CD4-positive, alpha-beta T cell treated with Interleukin-15 for 4 hours (primary cell): ENCODE data around the gene ZHX3.

Experiments
- DNase-seq: peaks from one replicate; pipeline ENCODE4 v3.0.0-alpha.2; 2020; ENCODE audit warnings: low spot score

ZHX3 gene, protein sequence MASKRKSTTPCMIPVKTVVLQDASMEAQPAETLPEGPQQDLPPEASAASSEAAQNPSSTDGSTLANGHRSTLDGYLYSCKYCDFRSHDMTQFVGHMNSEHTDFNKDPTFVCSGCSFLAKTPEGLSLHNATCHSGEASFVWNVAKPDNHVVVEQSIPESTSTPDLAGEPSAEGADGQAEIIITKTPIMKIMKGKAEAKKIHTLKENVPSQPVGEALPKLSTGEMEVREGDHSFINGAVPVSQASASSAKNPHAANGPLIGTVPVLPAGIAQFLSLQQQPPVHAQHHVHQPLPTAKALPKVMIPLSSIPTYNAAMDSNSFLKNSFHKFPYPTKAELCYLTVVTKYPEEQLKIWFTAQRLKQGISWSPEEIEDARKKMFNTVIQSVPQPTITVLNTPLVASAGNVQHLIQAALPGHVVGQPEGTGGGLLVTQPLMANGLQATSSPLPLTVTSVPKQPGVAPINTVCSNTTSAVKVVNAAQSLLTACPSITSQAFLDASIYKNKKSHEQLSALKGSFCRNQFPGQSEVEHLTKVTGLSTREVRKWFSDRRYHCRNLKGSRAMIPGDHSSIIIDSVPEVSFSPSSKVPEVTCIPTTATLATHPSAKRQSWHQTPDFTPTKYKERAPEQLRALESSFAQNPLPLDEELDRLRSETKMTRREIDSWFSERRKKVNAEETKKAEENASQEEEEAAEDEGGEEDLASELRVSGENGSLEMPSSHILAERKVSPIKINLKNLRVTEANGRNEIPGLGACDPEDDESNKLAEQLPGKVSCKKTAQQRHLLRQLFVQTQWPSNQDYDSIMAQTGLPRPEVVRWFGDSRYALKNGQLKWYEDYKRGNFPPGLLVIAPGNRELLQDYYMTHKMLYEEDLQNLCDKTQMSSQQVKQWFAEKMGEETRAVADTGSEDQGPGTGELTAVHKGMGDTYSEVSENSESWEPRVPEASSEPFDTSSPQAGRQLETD

DNA sequence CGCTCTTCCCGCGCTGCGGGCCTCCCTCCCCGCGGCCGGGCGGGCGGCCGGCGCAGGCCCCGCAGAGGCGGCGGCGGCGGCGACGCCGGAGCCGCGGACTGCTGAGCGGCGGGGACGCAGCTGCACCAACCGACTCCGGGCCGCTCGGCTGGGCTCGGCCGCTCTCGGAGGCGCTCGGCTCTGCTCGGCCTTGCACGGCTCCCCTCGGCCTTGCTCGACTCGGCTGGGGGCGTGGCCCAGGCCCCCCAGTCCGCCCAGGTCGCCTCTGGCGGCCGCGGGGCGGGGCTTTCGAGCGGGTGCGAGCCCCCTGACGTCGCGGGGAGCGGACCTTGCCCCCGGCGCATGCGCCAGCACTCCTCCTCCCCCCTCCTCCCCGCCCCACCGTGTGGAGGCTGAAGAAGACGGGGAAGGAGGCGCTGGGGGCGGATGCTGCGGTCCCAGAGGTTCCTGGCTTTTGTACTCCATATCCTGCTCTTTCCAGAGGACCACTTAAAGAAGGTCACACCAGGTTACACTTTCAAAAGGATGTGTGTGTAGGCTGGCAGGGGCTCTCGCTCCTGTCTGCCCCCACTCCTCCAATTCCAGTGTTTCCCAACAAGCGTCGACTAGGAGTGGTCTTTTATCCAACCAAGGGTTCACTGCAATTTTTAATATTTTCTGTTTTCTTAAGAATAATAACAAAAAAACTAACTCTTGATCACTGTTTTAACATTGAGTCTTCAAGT lies at the start of gene ZHX3:
TSS of gene ZHX3 (minus strand) at position 186 of the 725 bp plus-strand sequence. CDS start 112,815 bp downstream, outside the sequence.
- peak; percentile 97 for DNase-seq

DNA sequence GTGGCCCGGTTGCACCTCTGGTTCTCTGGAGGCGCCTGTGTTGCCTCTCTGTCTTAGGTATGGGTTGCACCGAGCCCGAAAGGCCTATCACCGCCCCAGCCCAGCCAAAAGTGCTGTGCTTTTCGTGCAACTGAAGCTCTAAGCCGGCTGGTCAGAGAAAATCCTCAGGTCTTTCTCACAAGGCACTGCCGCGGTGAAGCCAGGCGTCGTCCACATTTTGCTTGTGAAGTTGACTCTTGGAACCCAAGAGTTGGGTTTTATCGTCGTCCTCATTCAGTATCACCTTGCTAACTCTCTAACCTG lies 49.8 kb upstream of the ZHX3 start:
- DNase-seq, result no peak

DNA sequence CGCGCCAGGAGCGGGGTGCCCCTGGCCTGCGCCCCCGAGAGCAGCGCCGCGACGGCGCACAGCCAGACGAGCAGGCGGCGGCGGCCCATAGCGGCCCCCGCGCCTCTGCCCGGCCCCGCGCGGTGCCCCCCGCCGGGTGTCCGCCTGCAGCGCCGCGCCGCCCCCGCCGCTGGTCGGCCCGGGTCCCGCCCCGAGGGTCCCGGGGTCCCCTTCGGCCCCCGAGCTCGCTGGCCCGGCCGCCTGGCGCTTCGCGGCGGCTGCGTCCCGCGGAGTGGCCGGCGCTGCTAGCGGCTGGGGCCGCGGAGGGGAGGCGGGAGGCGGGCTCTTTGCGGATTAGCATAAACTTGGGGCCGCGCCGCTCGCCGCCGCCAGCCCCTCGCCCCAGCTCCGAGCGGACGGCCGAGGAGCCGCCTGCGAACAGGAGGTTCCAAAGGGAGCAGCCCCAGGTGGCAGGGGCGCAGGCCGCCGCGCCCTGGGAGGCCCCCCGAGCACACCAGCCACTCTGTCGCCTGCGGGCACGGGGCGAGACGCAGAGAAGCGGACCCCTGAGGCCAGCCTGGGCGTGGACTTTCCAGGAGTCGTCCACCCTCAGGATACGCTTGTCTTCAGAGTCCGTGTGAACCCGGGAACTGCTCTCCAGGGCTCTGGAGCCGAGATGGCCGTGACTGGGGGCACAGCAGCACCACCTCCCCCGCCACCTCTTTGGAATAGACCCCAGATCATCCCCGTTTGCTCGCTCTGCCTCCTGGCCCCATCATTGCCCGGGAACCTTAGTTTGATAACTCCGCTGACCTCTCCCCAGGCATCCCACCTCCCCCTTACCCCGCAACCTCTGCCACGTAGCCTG lies 49.2 kb upstream of the ZHX3 start, which contains the start of gene EMILIN3:
TSS of gene EMILIN3 (minus strand) at position 273 of the 847 bp plus-strand sequence. CDS start at position 89, 184 bp downstream.
- no peak for DNase-seq

DNA sequence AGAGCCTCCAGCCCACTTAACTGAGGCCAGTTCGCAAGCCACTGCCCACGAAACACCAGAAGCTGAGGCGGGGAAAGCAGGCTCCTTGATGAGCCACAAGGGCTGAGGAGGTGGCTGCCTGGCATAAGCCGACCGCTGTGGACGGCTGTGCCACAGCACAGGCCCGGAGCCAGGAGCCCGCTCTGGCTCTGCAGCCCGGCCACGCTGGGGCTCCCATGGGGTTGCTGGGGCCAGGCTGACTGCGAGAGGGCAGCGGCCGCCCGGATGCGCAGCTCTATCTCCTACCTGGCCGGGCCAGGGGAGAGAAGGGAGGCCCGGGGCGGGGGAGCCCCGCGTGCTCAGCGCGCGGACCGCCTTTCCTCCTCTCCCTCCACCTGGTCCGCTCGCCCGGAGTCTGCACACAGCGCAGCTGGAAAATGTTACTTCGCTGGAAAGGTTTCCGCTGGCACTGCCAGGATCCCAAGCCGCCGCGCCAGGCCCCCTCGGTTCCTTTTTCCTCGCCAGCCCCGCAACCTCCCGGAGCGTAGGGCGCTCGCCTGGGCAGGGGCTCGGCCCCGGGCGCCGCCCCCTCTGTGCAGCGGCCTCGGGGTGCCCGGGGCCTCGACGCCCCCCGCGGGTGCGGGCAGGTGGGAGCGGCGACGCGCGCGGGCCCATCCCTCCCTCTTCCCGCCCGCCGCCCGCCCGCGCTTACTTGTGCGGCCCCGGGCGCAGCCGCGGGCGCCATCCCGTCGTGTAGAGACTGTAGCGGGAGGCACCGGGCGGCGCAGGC lies 48.4 kb upstream of the ZHX3 start:
- no peak for DNase-seq

DNA sequence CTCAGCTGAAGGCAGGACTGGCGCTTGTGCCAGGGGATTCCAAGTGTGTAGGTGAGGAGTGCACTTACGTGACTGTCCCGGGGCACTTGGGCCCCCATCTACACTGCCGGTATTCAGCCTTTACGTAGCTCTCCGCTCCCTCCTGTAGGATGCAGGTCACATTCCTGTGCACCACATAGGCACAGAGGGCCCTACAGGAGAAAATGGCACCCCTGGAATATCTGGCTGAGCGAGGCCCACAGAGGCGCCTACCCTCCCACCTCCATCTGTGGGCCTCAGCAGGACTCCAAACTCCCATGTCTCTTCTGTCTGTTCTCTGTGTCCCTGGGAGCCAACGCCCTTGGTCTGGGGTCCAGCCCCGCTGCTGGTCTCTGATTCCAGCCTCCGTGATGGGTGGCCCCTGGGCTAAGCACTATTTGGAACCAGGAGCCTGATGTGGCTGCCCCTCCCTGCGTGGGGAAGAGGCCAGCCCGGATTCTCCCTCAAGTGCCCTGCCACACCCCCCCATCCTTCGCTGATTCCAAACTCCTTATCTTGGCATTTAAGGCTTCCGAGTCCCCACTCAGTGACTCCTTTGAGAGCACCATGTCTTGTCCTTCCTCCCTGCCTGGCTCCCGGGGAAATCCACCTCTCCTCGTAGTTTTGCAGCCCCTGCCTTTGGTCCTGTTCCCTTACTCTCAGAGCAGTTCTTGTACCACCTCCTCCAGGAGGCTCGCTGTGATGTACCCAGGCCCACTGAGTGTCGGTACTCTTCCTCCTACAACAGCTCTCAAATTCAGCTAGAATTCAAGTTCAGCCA lies 47.6 kb upstream of the ZHX3 start:
- no peak for DNase-seq

DNA sequence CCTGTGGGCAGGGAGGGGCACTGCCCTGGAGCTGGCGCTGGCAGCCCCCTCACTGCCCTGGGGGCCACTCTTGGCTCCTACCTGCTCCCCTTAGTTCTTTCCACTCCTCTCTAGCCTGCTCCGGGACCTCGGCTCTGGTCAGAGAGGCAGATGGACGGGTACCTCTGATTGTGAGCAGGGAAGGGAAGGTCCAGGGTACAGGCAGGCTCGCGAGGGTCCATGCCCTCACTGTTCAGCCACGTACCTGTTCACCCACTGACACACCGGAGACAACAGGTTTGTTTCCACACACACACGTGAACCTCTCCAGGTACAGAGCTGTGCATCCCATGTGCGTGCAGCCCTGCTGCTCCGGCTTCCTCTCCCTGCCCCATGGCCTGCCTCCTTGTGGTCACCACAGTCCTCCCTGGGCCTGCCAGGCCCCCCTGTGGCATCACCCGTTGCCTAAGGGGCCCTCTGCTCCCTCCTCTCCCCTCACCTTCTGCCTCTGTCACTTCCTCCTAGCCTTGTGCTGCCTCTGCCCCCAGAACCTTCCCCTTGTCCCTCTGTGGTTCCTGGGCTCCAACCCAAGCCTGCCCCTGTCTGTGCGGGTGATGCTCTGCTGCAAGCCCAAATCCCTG lies 46.8 kb upstream of the ZHX3 start:
- no peak for DNase-seq

DNA sequence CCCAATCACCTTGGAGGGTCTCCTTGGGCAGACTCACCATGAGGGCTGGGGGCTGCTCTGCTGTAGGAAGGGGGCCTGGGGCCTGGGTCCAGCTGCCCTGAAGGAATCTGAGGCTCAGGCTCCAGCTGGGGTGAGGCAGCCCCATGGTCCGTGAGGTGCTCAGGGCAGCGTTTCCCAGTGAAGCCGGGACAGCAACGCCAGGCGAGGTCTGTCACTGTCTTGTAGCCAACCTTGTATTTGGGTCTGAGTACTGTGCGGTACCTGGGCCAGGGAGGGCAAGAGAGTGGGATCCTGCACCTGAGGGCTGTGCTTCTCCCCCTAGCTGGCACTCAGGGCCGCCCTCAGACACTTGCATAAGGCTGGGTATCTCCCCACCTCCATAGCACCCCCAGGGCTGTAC lies 46.1 kb upstream of the ZHX3 start:
- no peak for DNase-seq

DNA sequence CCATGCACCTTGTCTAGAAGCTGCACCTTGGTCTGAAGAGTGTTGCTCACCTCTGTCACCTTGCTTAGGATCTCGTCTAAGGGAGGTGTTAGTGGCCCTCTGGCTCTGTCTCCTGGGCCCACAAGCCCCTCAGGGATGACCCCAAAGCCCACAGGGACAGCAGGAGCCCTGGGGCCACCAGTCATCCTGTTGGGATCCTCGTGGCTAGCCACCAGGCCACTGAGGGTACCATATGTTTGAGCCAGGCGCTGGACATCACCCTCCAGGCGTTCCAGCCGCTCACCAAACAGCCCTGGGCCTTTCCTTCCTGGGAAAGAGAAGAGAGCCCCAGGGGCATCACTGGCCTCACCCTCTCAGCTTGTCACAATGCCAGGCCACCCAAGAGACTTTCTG lies 45.2 kb upstream of the ZHX3 start:
- no peak for DNase-seq

DNA sequence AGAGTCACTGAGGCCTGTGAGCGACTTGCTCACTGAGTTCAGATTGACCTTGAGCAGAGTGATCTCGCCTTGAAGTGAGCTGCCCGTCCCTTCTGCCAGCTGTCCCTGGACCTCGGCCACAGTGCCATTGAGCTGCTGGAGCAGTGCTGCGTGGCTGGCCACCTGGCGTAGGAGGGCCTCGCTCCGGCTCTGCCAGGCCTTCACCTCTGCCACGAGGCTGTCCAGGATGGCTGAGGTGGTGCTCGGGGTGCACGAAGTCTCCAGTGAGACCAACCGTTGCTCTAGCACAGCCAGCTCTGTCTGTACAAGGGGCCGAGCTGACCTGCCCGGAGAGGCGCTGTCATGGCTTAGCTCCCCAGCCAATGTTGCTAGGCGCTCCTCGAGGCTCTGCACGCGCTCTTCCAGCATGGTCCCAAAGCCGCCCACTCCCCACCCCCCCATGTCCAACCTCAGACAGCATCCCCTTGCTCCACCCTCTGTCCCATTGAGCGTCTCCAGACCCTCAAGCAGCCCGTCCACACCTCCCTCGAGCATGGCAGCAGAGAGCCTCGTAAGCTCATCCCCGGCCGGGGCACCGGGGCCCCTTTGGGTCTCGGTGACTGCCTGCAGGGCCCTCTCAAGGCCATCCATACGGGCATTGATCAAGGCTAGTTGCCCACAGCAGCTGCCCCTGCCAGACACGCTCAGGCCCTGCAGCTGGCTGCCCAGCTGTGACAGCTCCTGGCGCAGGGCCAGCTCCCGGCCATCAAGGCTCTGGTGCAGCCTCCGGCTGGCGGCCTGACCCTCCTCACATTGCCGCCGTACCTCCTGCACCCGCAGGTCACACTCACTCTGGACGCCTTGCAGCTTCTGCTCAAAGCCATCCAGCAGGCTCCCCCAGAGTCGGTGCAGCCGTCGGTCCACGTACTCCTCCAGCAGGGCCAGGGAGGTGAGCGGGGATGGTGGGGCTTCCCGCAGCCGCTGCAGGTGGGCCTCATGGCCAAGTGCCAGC lies 44.5 kb upstream of the ZHX3 start:
- DNase-seq, result no peak

DNA sequence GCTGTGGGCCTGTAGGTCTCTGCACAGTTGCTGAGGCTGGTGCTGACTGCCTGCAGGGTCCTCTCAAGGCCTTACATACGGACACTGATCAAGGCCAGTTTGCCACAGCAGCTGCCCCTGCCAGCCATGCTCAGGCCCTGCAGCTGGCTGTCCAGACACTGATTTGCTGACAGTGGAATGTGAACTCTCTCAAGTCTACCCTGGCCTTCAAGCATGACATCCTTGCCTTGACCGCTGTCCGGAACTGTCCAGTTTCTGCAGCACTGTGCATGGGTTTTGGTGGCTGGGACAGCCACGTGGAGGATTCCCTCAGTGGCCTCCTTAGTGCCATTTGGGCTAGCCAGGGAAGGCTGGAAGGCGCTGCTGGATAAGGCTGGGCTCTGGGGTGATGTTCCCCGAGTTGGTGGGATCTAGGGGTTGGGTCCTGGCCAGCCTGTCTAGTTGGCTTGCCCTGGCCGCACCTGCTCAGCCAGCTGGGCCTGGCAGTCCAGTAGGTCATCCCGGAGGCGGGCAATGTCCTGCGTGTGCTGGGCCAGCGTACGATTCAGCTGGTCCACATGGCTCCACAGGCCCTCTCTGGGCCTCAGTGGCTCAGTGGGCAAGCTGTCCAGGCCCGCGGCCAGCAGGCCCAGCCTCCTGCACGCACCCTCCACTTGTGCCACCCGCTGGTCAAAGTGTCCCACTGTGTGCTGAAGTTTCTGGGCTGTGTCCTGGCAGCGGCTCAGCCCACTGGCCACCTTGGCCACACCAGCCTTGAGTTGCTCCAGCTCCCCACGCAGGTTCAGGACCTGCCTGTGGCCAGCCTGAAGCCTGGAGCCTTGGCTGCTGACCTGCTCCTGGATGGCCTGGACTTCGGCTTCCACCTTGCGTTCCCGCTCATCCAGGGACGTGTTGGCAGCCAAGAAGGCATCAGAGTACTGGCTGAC lies 43.6 kb upstream of the ZHX3 start:
- DNase-seq, result no peak

DNA sequence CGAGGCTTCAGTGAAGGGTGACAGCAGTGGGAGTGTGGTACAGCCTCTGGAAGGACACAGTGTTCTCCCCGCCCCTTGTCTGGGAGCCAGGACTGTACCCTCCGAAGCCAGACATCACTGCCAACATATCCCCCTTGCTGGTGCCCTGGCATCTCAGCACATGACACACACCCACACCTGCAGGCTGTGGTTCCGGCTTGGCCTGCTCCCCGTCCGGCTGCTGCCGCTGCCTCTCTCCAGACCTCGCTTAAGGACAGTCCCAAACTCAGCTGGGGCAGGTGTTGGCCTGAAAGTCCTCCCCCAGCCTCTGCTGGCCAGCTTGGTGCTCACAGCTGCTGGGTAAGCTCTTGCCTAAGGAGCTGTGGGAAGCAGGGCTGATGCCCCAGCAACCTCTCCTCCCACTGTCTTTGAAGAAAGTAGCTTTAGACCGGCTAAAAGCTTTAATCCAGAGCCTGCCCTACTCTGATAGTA lies 42.0 kb upstream of the ZHX3 start:
- DNase-seq, result no peak

DNA sequence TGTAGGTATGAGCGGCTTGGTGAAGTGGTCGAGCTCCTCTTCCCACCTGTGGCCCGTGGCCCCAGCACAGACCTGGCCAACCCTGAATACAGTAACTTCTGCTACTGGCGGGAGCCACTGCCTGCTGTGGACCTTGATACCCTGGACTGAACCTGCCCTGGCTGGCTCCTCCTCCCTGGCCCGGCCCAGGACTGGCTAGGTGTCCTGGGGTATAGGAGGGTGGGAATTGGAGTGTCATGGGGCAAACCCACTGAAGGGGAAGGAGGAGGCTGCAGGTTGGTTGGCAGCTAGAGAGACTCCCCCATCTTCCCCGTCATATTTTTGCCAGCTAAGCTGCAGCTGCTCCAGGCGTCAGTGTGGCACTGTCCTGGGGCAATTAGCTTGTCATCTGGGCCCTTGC lies 41.2 kb upstream of the ZHX3 start:
- DNase-seq, result no peak

DNA sequence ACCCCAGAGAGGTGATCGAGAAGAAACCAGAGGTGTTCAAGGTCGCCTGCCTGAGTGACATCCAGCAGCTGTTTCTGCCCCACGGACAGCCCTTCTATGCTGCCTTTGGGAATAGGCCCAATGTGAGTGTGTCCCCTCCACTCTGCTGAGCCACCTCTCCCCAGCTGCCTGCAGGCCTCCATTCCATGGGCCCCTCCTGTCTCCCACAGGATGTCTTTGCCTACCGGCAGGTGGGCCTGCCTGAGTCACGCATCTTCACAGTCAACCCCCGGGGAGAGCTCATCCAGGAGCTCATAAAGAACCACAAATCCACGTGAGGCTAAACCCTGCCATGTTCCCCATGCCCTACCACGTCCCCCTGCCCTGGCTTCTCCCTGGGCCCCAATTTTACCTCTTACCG lies 40.7 kb upstream of the ZHX3 start:
- no peak for DNase-seq

DNA sequence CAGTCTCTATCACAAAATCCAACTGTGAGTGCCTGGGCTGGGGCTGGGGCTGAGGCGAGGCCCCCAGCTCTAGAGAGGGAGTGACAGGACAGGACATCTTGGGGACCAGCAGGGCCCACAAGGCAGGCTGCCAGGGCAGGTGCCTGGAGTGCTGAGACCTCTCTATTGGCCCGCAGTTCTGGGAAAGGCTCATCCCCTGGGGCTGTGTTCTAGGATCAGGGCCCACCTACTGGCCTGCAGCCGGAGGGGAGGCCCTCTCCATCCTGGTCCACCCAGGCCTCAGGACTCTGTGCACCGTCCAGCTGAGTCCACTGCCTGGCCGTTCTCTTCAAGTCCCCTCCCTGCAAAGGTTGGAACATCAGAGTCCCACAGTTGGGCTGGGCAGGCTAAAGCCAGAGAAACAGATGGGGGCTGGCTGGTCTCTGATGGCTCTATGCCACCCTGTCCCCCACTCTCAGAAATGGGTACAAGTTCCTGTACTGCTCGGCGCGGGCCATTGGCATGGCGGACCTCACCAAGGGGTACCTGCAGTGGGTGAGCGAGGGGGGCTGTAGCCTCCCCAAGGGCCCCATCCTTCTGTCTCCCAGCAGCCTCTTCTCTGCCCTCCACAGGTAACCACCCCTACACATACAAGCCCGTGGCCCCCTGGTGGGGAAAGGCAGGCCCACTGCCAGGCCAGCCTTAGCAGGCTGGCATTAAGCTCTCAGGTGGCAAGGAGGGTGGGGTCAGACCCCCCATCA lies 40.1 kb upstream of the ZHX3 start:
- no peak for DNase-seq

DNA sequence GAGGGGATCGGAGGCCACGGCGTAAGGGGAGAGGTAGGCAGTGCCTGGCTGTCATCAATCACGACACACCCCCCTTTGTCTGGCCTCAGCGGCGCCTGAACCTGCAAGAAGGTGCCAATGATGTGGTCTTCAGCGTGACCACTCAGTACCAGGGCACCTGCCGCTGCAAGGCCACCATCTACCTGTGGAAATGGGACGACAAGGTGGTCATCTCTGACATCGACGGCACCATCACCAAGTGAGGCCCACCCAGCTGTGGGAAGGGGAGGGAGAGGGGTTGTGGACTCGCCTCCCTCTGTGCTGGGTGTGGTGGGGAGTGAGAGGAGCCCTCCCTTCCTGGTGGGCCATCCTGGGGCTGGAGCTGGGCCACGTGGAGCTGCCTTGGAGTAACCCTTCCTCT lies 39.4 kb upstream of the ZHX3 start:
- no peak for DNase-seq

DNA sequence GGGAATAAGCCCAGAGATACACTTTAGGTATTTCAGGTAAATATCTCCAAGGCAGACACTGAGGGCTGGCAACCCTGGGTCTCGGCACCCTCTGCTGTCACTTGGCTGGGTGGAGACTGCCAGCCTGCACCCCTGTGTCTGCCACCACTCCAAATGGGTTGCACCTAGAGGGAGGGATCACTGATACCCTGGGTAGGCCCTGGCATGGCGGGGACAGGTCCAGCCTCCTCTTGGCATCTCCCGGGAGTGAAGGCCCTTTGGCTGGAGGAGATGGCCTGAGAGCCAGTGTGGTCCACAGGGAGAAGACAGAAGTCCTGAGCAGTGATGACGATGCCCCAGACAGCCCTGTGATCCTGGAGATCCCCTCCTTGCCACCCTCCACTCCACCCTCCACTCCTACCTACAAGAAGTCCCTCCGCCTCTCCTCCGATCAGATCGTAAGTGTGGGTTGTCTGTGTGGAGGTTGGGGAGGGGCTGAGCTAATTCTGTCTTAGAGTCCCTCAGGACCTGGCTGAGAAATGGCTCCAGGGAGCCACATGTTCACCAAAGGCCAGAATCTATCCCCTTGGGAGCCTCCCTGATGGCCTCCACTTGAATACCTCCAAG lies 38.2 kb upstream of the ZHX3 start:
- DNase-seq, result no peak
